Measurements from ENCODE around the gene PAX3.
A peak's percentile ranks its signal among the peaks of the same experiment; 100 is the strongest.

DNA sequence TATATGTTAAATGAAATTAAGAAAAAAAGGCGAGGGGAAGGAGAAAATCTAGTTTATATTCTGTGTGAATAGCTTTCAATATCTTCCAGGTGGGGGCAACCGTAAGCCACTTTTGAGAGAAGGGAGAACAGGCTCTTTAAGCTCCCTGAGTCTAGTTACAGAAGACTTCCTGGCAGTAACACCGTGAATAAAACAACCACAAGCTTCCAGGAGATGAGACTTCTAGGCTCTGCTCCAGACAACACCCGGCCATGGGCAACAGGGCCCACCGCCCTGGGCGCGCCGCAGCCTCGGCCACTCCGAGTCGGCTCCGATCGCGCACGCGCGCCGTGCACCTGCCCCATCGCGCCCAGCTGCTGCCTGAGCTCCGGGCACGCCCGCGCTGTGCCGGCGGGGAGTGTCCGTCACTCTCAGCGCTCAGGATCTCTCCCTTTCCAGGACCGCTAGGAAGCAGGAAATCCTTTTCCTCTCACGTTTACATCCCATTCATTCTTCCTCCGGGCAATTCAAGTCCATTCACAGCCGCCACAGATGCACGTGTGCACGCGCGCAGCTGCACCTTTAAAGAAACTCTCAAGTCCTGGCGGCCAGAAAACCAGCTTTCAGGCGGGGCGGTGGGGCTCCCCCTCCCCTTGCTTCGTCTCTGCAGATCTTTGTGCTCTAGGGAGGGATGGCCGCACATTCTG, 19.4 kb upstream of the PAX3 start:
- no peak for TF ChIP-seq TEAD4 (IDR thresholded peaks at IDR 0.05)
- TF ChIP-seq RAD21 (IDR thresholded peaks at IDR 0.05; ENCODE audit: low read depth) = peak; percentile 83
- no peak for TF ChIP-seq TAF1 (IDR thresholded peaks at IDR 0.05; ENCODE audit: low read depth)
- no peak for TF ChIP-seq CEBPB (IDR thresholded peaks at IDR 0.05)
- TF ChIP-seq, protein P1, sequence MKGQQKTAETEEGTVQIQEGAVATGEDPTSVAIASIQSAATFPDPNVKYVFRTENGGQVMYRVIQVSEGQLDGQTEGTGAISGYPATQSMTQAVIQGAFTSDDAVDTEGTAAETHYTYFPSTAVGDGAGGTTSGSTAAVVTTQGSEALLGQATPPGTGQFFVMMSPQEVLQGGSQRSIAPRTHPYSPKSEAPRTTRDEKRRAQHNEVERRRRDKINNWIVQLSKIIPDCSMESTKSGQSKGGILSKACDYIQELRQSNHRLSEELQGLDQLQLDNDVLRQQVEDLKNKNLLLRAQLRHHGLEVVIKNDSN (IDR thresholded peaks at IDR 0.05) = 0 out of 2 replicates have a peak, but pooled peaks have one; percentile 28
- TF ChIP-seq FOXM1 (IDR thresholded peaks at IDR 0.05; ENCODE audit: borderline replicate concordance, low read depth) = no peak
- TF ChIP-seq, protein P2, sequence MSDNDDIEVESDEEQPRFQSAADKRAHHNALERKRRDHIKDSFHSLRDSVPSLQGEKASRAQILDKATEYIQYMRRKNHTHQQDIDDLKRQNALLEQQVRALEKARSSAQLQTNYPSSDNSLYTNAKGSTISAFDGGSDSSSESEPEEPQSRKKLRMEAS (IDR thresholded peaks at IDR 0.05) = peak; percentile 86
